Endothelial cell of umbilical vein (primary cell): ENCODE measurements around the gene PAM16. TPM values are rescaled to one million over a fixed set of nuclear protein-coding genes. Genes with fewer than 3 reads are reported as not detected.

ENCODE experiments used
- BruUV-seq: library from RNA; stranded (reverse); fragments of 400-500 nt; replicated peaks from 2 replicates; lab custom pipeline; 2021; lab: Mats Ljungman, UMichigan
- CTCF ChIA-PET: fragments of 300-600, 350-600 bp; sonication (Branson Sonifier 250); formaldehyde crosslinking; loops from one replicate; lab custom pipeline; 2021; ENCODE audit warnings: antibody characterized with exemption, inconsistent platforms; lab: Charles Lee
- POLR2A ChIA-PET: fragments of 300-600, 350-600 bp; sonication (Branson Sonifier 250); formaldehyde crosslinking; loops from one replicate; lab custom pipeline; 2021; ENCODE audit warnings: antibody characterized with exemption, inconsistent platforms; lab: Charles Lee
- DNase-seq: peaks from one replicate; pipeline ENCODE4 v3.0.0-alpha.2; 2011; ENCODE audit warnings: low read depth, low spot score
- FAIRE-seq: peaks from 2 replicates; lab custom pipeline; 2011; peaks lifted over from hg19 to GRCh38; lab: Jason Lieb, UNC
- H2AFZ ChIP-seq: 2 replicates; pipeline ENCODE4 v1.6.0; 2012; ENCODE audit warnings: low read depth, low read length, control low read depth, inconsistent platforms
- H3K27ac ChIP-seq: 2 replicates; pipeline ENCODE4 v1.5.1; 2011; ENCODE audit warnings: low read depth, mild to moderate bottlenecking, control low read depth, low read length, moderate library complexity; ENCODE audit not compliant: insufficient read depth
- H3K27me3 ChIP-seq, 2 experiments: 2 replicates each; pipeline versions ENCODE4 v1.6.0 to v1.6.1; 2011; ENCODE audit warnings: low read length in 2 of 2, mixed read lengths in 1 of 2; ENCODE audit not compliant: control insufficient read depth in 2 of 2, insufficient read depth in 2 of 2
- H3K36me3 ChIP-seq, 2 experiments: 2 replicates in 1 of 2; 3 replicates in 1 of 2; pipeline ENCODE4 v1.5.1; 2011; ENCODE audit warnings: low read length in 2 of 2, mild to moderate bottlenecking in 1 of 2, moderate library complexity in 1 of 2; ENCODE audit not compliant: control insufficient read depth in 2 of 2, insufficient read depth in 2 of 2; ENCODE audit errors: extremely low read depth in 1 of 2
- H3K4me1 ChIP-seq: 3 replicates; pipeline ENCODE4 v1.5.1; 2011; ENCODE audit warnings: mild to moderate bottlenecking, low read length; ENCODE audit not compliant: control insufficient read depth, insufficient read depth; ENCODE audit errors: extremely low read depth
- H3K4me2 ChIP-seq: 2 replicates; pipeline ENCODE4 v1.6.1; 2011; ENCODE audit warnings: low read length, control low read depth, mixed read lengths; ENCODE audit not compliant: insufficient read depth
- H3K4me3 ChIP-seq, 3 experiments: fragments of 200-600 bp in 1 of 3; sonication (generic), shearing (Covaris generic) in 1 of 3; replicated peaks in 1 of 3; 2 replicates each; pipeline ENCODE4 v1.5.1; 2011 to 2016; ENCODE audit warnings: control low read depth in 3 of 3, low read length in 3 of 3, mild to moderate bottlenecking in 2 of 3, inconsistent platforms in 1 of 3, low read depth in 1 of 3, moderate library complexity in 1 of 3; ENCODE audit not compliant: insufficient read depth in 1 of 3
- H3K79me2 ChIP-seq: 2 replicates; pipeline ENCODE4 v1.6.0; 2012; ENCODE audit warnings: low read length, inconsistent platforms; ENCODE audit not compliant: control insufficient read depth, insufficient read depth
- H3K9ac ChIP-seq: replicated peaks from 2 replicates; pipeline ENCODE3; 2011; ENCODE audit warnings: low read length, control low read depth; ENCODE audit not compliant: insufficient read depth; ENCODE audit errors: extremely low read depth
- H3K9me1 ChIP-seq: replicated peaks from 3 replicates; pipeline ENCODE4 v1.6.0; 2011; ENCODE audit warnings: mild to moderate bottlenecking, low read length; ENCODE audit not compliant: control insufficient read depth, insufficient read depth; ENCODE audit errors: extremely low read depth
- H3K9me3 ChIP-seq: replicated peaks from 2 replicates; pipeline ENCODE4 v1.5.1; 2012; ENCODE audit warnings: low read length, inconsistent platforms; ENCODE audit not compliant: control insufficient read depth, insufficient read depth
- H4K20me1 ChIP-seq: replicated peaks from 2 replicates; pipeline ENCODE3; 2011; ENCODE audit warnings: mild to moderate bottlenecking, low read length; ENCODE audit not compliant: control insufficient read depth, insufficient read depth; ENCODE audit errors: extremely low read depth
- CTCF ChIP-seq, 2 donors: IDR thresholded peaks; 1 replicate in 1 of 2; 2 replicates in 1 of 2; pipeline ENCODE4 v1.5.1; 2011; ENCODE audit warnings: low read length in 2 of 2, mild to moderate bottlenecking in 2 of 2, moderate library complexity in 2 of 2, control low read depth in 1 of 2, inconsistent platforms in 1 of 2, low read depth in 1 of 2; ENCODE audit not compliant: insufficient read depth in 1 of 2; ENCODE audit errors: extremely low read depth in 1 of 2
- EZH2 ChIP-seq: IDR thresholded peaks from 2 replicates; pipeline ENCODE4 v1.6.1; 2012; ENCODE audit warnings: borderline replicate concordance, low read depth, mild to moderate bottlenecking, moderate library complexity, low read length, inconsistent platforms; ENCODE audit not compliant: severe bottlenecking
- FOS ChIP-seq: IDR thresholded peaks from 2 replicates; pipeline ENCODE4 v1.6.1; 2011; ENCODE audit warnings: mild to moderate bottlenecking, low read length, moderate library complexity, borderline replicate concordance; ENCODE audit not compliant: insufficient read depth
- GATA2 ChIP-seq: IDR thresholded peaks from 2 replicates; pipeline ENCODE4 v1.7.0; 2011; ENCODE audit warnings: low read depth, mild to moderate bottlenecking, moderate library complexity, mixed read lengths, low read length; ENCODE audit not compliant: insufficient read length, insufficient read depth
- JUN ChIP-seq: IDR thresholded peaks from 2 replicates; pipeline ENCODE4 v1.6.1; 2011; ENCODE audit warnings: borderline replicate concordance, low read depth; ENCODE audit not compliant: insufficient read length, insufficient read depth
- MAX ChIP-seq: IDR thresholded peaks from 2 replicates; pipeline ENCODE4 v1.6.1; 2011; ENCODE audit not compliant: insufficient read depth, insufficient read length
- MYC ChIP-seq: IDR thresholded peaks from one replicate; pipeline ENCODE4 v1.6.1; 2011; ENCODE audit warnings: mild to moderate bottlenecking, low read depth, low read length
- POLR2A ChIP-seq: IDR thresholded peaks from 2 replicates; pipeline ENCODE4 v1.6.1; 2012; ENCODE audit warnings: low read depth, mild to moderate bottlenecking, control low read depth, low read length
- POLR2AphosphoS5 ChIP-seq: IDR thresholded peaks from 2 replicates; pipeline ENCODE4 v1.6.1; 2012; ENCODE audit warnings: low read depth, mild to moderate bottlenecking, control low read depth, low read length, moderate library complexity; ENCODE audit not compliant: insufficient read depth
- dilution Hi-C: fragments of 300-500 bp; cut with MboI; formaldehyde crosslinking; loops from one replicate; pipeline ENCODE4 v1.15.0; 2019; ENCODE audit warnings: low sequenced_read_pairs; ENCODE audit not compliant: extremely low pct_ligation_motif_present
- intact Hi-C: fragments of 100-400 bp; cut with micrococcal nuclease; formaldehyde crosslinking; loops from one replicate; pipeline ENCODE4 v1.10.0; 2022
- polyA plus RNA-seq, 4 experiments: library from polyadenylated mRNA; depleted of rRNA in 3 of 4; stranded (reverse) in 3 of 4; unstranded in 1 of 4; fragments of >200 nt; gene quantifications; 2 replicates each; pipeline versions ENCODE4 v1.2.1 to v1.2.3, GENCODE V29; 2011 to 2012; ENCODE audit warnings: missing spikeins in 1 of 4
- total RNA-seq: library from RNA; stranded (reverse); gene quantifications from 2 replicates; pipeline ENCODE4 v1.2.3, GENCODE V29; 2021

Gene PAM16
- total and polyA plus RNA-seq, 2 donors (not counting 3 experiments of a cell fraction or from before 2014, with no cell fraction given) = 40.0 to 67.2 TPM

- peak; percentile 8 for FAIRE-seq
- CTCF ChIA-PET = interaction anchor here (1.7 to 6.0 kb wide), 2 partner anchors 9 to 12 kb away, joined by 7 to 58 read pairs; no protein-coding TSS in a partner anchor
- Histone ChIP-seq H3K9me3 (no peaks in the 10 kb centered on the region), H3K27me3 (no peaks in the 10 kb centered on the region), H3K9me1 (no peaks in the 10 kb centered on the region), H3K4me1 (peaks cover 12% of the 10 kb centered on the region), H3K4me3 (no peak overlapping the region), H3K79me2 (no peaks in the 10 kb centered on the region), H3K36me3 (no peaks in the 10 kb centered on the region), H2AFZ (no peak overlapping the region), H3K9ac (no peak overlapping the region), H3K4me2 (no peak overlapping the region), H3K27ac (no peak overlapping the region), H4K20me1 (no peaks in the 10 kb centered on the region)
- no peak for DNase-seq
- no peak for TF ChIP-seq MAX
- POLR2A ChIA-PET = no interaction called here
- no TSS peak for BruUV-seq
- intact Hi-C loops (no loop called here), dilution Hi-C loops (no loop called here)
Measured at GRCh38 chr16:4301177-4301576, 49.9 kb downstream of the PAM16 start.

- dilution Hi-C loops (no loop called here), intact Hi-C loops (loop anchor here (1.0 kb wide), 1 partner anchor 8 kb away; no protein-coding TSS in a partner anchor)
- H2AFZ ChIP-seq = peak overlapping the region; percentile 89
- no peaks in the 10 kb centered on the region for H4K20me1 ChIP-seq
- TF ChIP-seq GATA2 (no peak), POLR2A (peak; percentile 53), MYC (no peak), EZH2 (no peak), MAX (no peak), FOS (peak; percentile 51), CTCF (IDR thresholded peaks at IDR 0.05; ENCODE audit: extremely low read depth in 1 of 2, insufficient read depth in 1 of 2, low read depth in 1 of 2, low read length in 2 of 2) (no peak), POLR2AphosphoS5 (peak; percentile 86), JUN (no peak)
- H3K27ac ChIP-seq = peak overlapping the region; percentile 69
- H3K79me2 ChIP-seq = no peaks in the 10 kb centered on the region
- DNase-seq (peak; percentile 65), FAIRE-seq (peak; percentile 95)
- H3K36me3 ChIP-seq = no peaks in the 10 kb centered on the region
- no peak overlapping the region for H3K4me3 ChIP-seq
- H3K4me1 ChIP-seq = peaks cover 15% of the 10 kb centered on the region
- H3K4me2 ChIP-seq = peak overlapping the region; percentile 56
- peak overlapping the region; percentile 55 for H3K9ac ChIP-seq
- no TSS peak for BruUV-seq
- ChIA-PET POLR2A (interaction anchor here (0.7 kb wide), 1 partner anchor 25 kb away, joined by 3 read pairs; no protein-coding TSS in a partner anchor), CTCF (interaction anchor here (1.0 to 6.0 kb wide), 9 partner anchors 8 to 45 kb away, joined by 3 to 58 read pairs (median 8); partner anchors contain the start of genes GLIS2 and TFAP4)
- H3K9me1 ChIP-seq = no peaks in the 10 kb centered on the region
- H3K27me3 ChIP-seq = no peaks in the 10 kb centered on the region
- H3K9me3 ChIP-seq = no peaks in the 10 kb centered on the region
Measured at GRCh38 chr16:4298761-4299522, 52.2 kb downstream of the PAM16 start.
